GM12874 (cell line): ENCODE data around the gene ARMC9.

ENCODE experiments used
- CTCF ChIP-seq: IDR thresholded peaks from 2 replicates; pipeline ENCODE4 v1.5.1; 2011; ENCODE audit warnings: low read depth, mild to moderate bottlenecking, control low read depth, low read length, moderate library complexity; ENCODE audit not compliant: insufficient read depth

The ARMC9 gene

GRCh38 chr2:231361701-231362554 is 163.5 kb downstream of the ARMC9 start:
- TF ChIP-seq CTCF, result peak; percentile 49; the same call in 1 of the 2 replicates

GRCh38 chr2:231362555-231363184 is 164.2 kb downstream of the ARMC9 start:
- no peak for TF ChIP-seq CTCF

DNA sequence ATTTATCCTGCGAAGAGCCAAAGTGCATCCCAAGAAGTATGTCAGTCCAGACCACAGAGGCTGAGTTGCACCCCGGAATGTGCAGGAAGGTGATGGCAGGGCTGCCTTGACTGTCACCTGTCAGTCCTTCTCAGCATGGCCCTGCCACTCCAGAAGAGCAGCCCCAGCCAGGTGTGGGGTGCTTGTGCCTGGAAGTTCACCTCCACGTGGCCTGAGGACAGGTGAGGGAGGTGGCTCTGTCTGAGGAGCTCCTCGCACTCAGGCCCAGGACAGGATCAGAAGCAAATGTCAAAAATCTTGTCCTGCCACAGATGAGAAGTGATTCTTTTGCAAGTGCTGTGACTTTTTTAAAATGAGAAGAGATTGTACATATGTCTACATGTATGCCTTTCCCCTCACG is 165.6 kb downstream of the ARMC9 start:
- no peak for TF ChIP-seq CTCF

DNA sequence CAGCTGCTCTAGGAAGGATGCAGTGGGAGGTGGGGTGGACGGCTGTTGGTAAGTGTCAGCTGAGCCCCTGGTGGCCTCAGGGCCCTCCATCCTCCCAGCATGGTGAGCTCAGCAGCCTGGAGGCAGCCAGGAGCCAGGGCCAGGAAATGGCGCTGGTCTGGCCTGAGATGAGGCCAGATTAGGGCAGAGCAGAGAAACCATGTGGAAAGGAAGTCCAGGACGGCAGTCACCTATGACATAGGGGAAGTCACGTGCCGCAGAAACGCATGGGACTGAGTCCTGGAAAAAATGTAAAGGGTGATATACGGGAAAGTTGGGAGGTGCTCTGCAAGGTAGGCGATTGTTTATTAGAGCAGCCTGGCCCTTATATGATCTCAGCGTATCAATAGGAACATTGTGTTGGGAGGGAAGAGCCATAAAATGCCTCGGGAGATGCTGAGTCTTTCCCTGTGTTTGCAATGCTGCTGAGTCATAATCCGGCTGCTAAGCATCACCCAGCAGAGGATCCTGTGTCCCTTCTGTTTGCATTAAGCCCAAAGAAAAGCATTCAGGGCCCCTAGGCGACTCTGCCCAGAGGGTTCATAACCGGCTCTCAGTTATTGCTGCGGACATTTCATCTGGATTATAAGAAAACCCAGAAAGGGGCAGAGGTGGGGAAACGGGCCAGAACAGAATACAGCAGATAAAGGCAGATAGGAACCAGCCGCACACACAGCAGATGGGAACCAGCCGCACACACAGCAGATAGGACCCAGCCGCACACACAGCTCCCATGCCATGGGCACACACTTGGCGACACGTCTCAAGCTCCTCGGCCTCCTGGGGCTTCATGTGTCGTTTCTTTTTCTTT is 166.8 kb downstream of the ARMC9 start:
- TF ChIP-seq CTCF, result no peak

DNA sequence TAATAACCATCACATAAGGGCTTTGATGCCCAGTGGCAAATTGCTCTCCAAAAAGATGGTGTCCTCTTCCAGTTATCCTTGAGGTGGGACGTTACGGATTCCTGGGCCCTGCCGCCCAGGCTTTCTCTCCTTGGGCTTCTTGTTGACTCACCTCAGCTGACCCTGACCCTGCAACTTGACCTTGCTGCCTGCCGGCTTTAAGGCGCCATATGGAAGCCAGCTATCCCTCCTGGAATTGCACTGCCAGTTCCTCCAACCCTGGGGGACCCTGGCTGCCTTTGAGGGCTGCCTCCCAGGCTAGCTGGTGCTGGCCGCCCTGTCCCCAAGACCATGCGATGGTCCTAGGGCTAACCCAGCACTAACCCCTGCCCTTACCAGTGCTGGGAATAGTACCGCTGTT is 168.7 kb downstream of the ARMC9 start:
- no peak for TF ChIP-seq CTCF

DNA sequence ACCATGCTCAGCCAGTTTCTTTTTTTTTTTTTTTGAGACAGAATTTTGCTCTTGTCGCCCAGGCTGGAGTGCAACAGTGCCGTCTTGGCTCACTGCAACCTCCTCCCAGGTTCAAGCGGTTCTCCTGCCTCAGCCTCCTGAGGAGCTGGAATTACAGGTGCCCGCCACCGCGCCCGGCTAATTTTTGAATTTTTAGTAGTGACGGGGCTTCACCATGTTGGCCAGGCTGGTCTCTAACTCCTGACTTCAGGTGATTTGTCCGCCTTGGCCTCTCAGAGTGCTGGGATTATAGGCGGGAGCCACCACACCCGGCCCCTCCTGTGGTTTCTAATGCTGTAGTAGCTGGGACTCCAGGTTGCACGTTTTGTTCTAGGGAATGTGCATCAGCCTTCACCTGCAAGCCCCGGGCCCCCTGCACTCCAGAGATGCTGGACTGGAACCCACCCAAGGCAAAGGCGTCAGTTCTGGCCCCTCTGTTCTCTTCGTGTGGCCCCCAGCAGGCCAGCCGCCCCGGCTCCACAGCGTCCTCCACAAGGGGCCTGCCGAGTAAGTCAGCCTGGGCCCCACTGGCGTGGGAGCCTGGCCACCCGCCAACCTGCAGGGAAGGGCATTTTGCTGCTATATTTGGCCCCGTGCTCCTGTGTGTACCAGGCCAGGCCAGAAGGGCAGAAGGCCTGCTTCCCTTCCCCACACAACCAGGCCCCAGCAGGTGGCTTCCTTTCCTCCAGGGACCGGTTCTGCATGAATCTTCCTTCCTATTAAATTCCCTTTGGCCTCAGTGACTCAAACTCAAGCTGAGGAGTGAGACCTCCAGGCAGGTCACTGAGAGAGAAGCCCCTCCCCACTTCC is 171.4 kb downstream of the ARMC9 start:
- TF ChIP-seq CTCF, result no peak
